Measurements from ENCODE around the gene CCDC81.

Gene CCDC81

DNA sequence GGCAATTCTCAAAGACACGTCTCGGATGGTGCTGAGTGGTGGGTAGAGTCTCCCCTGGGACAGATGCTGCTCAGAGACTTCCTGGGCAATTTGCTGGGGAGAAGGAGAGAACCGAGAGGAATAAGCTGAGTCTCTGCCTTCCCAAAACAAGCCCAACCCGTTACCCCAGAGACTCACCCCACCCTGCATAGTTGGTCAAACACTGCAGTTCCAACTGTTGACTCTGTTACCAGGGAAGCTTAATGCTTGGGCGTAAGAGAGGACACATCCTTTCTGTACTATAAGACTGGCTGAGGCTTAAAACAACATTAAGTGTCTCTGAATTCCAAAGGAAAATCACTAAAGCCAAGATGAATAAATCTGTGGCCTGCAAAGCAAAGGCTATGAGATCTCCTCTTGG is 68.1 kb downstream of the CCDC81 start:
- DNase-seq, result no peak

DNA sequence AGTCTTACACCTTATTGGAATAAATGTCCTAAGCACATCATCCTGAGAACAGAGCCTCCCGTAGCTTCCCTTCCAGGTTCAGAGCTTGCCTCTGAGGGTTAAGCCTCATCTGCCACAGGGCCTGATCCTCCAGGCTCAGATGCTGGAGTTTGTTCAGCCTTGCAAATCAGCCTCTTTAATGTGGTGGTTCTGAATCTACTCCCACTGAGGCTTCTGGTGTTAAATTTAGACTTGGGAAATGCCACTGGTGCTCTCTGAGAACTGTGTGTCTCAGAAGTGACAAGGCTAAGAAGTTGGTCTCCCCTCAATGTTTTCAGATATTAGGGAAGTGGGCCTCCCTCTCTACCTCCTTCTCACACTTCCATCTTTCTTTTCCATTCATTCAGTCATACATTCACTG is 68.7 kb downstream of the CCDC81 start:
- DNase-seq, result no peak

DNA sequence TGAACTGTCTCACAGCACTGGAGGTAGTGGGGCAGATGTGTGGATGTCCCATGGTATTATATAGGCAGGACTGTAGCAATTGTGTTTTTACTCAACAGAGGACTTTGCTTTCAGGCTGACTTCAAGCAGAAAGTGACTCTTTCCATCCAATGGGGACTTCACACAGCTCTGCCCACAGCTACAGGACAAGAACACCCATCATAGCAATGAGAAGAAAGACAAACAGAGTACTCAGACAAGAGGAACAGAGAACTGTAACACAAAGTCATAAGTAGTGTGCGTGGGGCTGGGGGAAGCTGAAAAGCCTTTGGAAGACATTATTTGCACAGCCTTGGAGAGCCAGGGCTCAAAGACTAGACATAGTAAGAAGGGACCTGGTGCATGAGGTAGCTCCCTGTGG is 70.3 kb downstream of the CCDC81 start:
- DNase-seq, result no peak

- no peak for DNase-seq
Observed at GRCh38 chr11:86446163-86446923, 71.7 kb downstream of the CCDC81 start.

DNA sequence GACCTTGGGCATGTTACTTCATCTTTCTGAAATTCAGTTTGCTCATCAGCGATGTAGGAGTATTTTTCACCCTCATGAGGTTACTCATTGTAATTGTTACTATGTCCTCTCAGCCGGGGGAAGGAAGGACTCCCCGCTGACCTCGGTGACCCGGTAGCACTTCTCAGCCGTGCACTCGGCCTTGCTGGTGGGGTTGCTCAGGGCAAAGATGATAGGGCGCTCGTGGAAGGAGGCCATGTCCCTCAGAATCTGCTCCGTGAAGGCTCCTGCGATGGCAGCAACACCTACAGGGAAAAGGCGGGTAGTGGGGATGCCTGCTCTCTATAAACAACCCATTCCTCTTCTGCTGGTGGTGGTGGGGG is 72.2 kb downstream of the CCDC81 start:
- DNase-seq, result no peak

GRCh38 chr11:86447763-86448480 is 73.2 kb downstream of the CCDC81 start:
- no peak for DNase-seq

DNA sequence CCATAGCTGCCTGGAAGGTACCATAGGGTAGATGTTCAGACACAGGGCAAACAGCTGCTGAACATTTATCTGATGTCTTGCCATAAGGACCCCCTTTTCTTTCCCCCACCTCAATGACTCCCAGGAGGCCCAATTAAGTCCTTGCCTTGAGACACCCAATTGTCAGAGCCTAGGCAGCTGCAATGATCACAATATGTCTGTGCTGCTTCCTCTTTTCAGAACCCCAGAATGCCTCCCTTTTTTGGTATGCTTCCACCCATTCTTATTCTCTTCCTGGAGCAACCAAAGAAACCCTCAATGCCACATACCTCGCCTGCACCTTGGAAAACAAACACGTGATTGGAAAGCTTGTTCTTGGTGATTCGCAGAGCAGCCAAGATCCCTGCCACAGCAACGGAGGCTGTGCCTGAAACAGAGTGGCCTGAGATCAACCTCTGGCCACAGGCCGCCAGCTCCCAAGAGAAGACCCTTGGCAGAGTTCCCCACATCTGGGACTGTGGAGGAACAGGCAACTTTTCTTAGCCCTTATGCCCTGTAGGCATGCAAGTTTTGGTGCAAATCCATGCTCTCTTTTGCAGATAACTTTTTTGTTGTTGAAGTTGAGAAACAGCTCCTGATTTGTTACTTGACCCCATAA is 75.4 kb downstream of the CCDC81 start:
- no peak for DNase-seq

GRCh38 chr11:86453290-86454030 is 78.8 kb downstream of the CCDC81 start:
- DNase-seq, result no peak

GRCh38 chr11:86456075-86456939 is 81.6 kb downstream of the CCDC81 start:
- peak; percentile 66 for DNase-seq

GRCh38 chr11:86458294-86459001 is 83.8 kb downstream of the CCDC81 start:
- no peak for DNase-seq

DNA sequence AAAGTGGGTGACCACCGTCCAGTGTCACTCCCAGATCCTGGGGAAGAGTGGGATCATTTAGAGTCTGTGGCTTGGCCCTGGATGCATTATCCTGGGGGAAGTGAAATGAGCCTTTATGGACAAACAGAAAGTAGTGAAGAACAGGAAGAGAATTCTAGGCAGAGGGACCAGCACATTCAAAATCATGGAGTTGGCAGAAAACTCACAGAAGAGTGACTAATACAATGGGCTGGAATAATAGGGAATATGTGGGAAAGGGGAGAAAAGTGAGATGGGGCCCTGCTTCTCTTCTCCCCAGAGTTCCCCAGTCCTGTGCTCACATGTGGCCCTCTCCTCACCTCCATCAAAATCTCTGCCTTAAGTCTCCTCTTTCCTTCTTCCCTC is 84.3 kb downstream of the CCDC81 start:
- no peak for DNase-seq

- DNase-seq, result no peak
Observed at GRCh38 chr11:86459682-86460460, 85.2 kb downstream of the CCDC81 start.

DNA sequence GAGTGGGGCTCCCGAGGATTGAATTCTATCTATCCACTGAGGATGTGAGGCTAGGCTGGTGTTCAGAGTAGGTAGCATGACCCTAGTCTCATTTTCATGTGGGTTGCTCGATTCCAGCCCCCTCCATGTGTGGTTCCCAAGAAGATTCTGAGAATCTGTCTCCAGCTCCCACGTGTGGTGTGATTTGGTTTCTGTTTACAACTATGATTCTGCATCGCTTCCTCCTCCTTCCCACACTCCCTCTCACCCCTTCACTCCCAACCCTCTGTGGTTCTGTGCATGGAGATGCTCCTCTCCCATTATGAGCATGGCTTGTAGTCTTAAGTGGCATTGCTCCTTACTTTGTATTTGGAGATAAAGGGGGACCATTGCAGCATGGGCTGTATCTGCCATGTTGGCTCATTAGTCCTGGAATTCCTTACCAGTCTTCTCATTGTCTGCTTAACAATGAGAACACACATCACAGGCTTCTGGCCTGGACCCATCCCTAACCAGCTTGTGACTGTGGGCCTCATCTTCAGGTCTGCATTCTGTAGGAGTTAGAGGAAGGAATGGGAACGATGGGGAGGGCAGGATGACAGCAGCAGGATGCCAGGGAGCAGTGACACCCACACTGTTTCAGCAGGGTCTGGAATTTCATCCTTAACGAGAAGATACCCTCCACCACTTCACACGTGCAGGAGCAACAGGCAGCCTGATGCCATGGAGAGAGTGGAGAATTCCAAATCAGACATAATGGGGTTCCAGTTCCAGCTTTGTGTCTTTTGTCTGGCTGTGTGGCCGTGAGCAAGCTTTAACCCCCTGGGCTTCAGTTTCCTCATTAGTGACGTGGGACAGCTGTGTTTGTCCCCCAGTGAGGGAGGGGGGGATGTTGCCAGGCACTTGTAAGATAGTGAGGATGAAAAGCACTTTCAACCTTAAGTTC is 86.0 kb downstream of the CCDC81 start:
- DNase-seq, result no peak

GRCh38 chr11:86461892-86462291 is 87.2 kb downstream of the CCDC81 start:
- DNase-seq, result no peak

- DNase-seq, result no peak
Observed at GRCh38 chr11:86463120-86463519, 88.4 kb downstream of the CCDC81 start.

DNA sequence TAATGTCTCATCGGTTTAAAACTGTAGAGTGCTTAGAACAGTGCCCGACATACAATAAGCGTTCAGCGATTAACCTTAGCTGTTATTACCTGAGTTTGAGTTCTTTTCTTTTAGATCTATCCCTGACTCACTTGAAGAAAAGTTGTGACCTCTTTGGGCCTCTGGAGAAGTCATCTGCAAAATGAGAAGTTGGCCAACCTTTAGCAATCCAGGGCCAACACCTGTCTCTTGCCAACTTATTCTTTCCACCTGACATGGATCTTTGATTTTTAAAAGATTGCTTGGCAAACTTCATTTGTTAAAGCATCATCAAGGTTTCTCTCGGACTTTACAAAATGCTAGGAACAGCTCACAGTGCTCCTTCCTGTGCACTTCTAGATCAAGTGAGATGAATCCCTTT is 89.3 kb downstream of the CCDC81 start:
- no peak for DNase-seq

DNA sequence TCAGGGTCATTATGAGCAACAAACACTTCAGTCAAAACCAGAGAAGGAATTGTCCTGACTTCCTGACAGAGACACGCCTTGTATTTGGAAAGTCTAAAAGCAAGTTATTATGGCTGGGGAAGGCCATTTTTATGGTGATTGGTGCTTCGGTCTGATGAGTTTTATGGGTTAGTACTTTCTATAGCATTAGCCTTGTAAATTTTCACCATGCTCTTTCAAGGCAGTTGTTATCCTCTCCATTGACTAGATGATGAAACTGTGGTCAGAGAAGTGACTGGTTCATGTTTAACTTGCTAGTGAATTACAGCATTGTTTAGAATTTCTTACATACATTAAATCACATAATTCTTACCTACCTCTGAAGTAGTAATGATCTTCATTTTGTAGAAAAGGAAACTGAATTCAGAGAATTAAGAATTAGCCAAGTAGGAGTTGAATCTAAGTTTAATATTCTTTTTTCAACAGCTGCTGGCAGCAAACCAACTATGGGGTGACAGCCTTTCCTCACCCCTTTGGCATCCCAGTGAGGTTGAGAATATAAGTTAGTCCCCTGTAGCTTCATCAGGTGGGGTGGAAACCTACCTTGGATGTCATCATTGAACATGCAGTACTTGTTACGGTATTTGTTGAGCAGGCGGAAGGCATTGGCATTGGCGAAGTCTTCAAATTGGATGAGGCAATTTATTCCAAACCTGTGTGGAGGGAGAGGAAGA is 90.0 kb downstream of the CCDC81 start:
- no peak for DNase-seq

GRCh38 chr11:86468169-86468568 is 93.5 kb downstream of the CCDC81 start:
- no peak for DNase-seq
